ENCODE results near the gene PPP1R13L.

DNA sequence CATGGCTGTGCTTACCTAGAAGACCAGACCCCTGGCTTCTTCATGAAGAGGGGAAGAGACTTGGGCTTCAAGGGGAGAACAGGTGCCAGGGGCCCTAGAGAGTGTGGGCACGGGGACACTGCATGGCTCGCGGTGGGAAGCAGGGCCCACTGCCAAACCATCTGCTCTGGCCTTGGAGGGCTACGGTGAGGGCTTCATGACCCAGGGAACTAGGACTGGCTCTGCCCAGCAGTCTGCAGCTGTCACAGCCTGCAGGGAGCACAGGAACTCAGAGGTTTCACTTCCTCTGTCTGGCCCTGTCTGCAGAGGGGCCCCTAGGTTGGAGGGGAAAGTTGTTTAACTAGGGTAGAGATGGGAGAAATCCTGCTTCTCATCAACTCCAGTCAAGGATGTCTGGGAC is 14.5 kb upstream of the PPP1R13L start:
- TF ChIP-seq POLR2AphosphoS5 (IDR thresholded peaks at IDR 0.05): no peak
- no peak for TF ChIP-seq EP300 (IDR thresholded peaks at IDR 0.05)

All from gastroesophageal sphincter (tissue), 2 donors.